IMR-90 (cell line): ENCODE results near the gene ZFAND2B.

ENCODE experiments used
- POLR2A ChIP-seq: IDR thresholded peaks from 2 replicates; pipeline ENCODE4 v1.6.1; 2012; ENCODE audit warnings: mild to moderate bottlenecking, low read depth, low read length
- RFX5 ChIP-seq: IDR thresholded peaks from 2 replicates; pipeline ENCODE4 v1.8.0; 2012; ENCODE audit warnings: low read depth, mild to moderate bottlenecking, low read length, moderate library complexity
- SMC3 ChIP-seq: fragments of 150-350 bp; IDR thresholded peaks from 2 replicates; pipeline ENCODE4 v1.6.1; 2016; ENCODE audit warnings: low read depth, mild to moderate bottlenecking, antibody characterized with exemption, low read length, moderate library complexity

GRCh38 chr2:219218732-219219701 lies 12.4 kb downstream of the ZFAND2B start, which contains the start of gene ABCB6:
- TF ChIP-seq POLR2A (no peak; the same call in 1 of the 2 replicates), SMC3 (no peak), RFX5 (no peak)
